ENCODE measurements around the gene LEKR1.

GRCh38 chr3:157070678-157070999 lies 244.5 kb downstream of the LEKR1 start:
- TF ChIP-seq CTCF (IDR thresholded peaks at IDR 0.05; ENCODE audit: borderline replicate concordance, extremely low read depth, low read length, poor library complexity, severe bottlenecking), result no peak
- TF ChIP-seq EZH2 (IDR thresholded peaks at IDR 0.05; ENCODE audit: borderline replicate concordance, low read depth, low read length, severe bottlenecking), result no peak

Data from DND-41 (cell line).